HL-60 (cell line): Measurements from ENCODE around the gene INSM1.
"Not testable (repeated sequence)": the region's sequence is repeated elsewhere in the genome, so short reads cannot be mapped to it uniquely, and the experiment has no call there.

Experiments
- DNase-seq, 2 experiments: peaks; one replicate each; pipeline ENCODE4 v3.0.0-alpha.2; 2010 to 2020; ENCODE audit warnings: low read depth in 1 of 2, low spot score in 1 of 2
- H3K27ac ChIP-seq: fragments of 250-450 bp; sonication (Bioruptor Pico); replicated peaks from 2 replicates; pipeline ENCODE4 v1.5.1; 2020; ENCODE audit warnings: mild to moderate bottlenecking, moderate library complexity
- H3K27me3 ChIP-seq: fragments of 250-450 bp; sonication (Bioruptor Pico); 2 replicates; pipeline ENCODE4 v1.5.1; 2021; ENCODE audit warnings: mild to moderate bottlenecking, moderate library complexity; ENCODE audit not compliant: insufficient read depth, poor library complexity, severe bottlenecking
- H3K4me3 ChIP-seq: replicated peaks from 2 replicates; pipeline ENCODE4 v1.5.1; 2011; ENCODE audit warnings: mild to moderate bottlenecking, control low read depth, low read length; ENCODE audit not compliant: insufficient read depth
- GABPA ChIP-seq: IDR thresholded peaks from 2 replicates; pipeline ENCODE4 v1.6.1; 2012; ENCODE audit warnings: low read depth
- POLR2AphosphoS5 ChIP-seq: IDR thresholded peaks from 2 replicates; pipeline ENCODE4 v1.6.1; 2012; ENCODE audit warnings: low read depth
- SPI1 ChIP-seq: IDR thresholded peaks from 2 replicates; pipeline ENCODE4 v1.6.1; 2012; ENCODE audit warnings: low read depth, mild to moderate bottlenecking, borderline replicate concordance
- TF ChIP-seq, protein P1 (sequence below): IDR thresholded peaks from one replicate; pipeline ENCODE4 v1.5.1; 2011; ENCODE audit warnings: low read length, control low read depth, inconsistent platforms; ENCODE audit not compliant: insufficient read depth
- TF ChIP-seq, protein P2 (sequence below): IDR thresholded peaks from 2 replicates; pipeline ENCODE4 v1.6.1; 2012; ENCODE audit warnings: low read depth; ENCODE audit not compliant: insufficient replicate concordance

Gene INSM1

DNA sequence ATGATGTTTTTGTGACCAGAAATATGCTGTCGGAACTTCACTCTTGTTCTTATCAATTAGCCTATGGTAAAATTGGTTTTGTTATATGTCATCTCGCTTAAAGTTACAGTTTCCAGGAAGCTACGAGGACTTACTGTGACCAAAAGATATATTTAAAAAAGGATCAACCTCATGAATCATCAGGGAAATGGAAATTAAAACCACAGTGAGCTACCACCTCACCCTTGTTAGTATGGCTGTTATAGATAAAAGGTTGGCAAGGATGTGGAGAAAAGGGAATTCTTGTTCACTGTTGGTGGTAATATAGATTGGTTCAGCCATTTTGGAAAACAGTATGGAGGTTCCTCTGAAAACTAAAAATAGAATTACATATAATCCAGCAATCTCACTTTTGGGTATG lies 14.3 kb upstream of the INSM1 start:
- TF ChIP-seq SPI1 (no peak), GABPA (no peak), POLR2AphosphoS5 (no peak)
- TF ChIP-seq, protein P1, sequence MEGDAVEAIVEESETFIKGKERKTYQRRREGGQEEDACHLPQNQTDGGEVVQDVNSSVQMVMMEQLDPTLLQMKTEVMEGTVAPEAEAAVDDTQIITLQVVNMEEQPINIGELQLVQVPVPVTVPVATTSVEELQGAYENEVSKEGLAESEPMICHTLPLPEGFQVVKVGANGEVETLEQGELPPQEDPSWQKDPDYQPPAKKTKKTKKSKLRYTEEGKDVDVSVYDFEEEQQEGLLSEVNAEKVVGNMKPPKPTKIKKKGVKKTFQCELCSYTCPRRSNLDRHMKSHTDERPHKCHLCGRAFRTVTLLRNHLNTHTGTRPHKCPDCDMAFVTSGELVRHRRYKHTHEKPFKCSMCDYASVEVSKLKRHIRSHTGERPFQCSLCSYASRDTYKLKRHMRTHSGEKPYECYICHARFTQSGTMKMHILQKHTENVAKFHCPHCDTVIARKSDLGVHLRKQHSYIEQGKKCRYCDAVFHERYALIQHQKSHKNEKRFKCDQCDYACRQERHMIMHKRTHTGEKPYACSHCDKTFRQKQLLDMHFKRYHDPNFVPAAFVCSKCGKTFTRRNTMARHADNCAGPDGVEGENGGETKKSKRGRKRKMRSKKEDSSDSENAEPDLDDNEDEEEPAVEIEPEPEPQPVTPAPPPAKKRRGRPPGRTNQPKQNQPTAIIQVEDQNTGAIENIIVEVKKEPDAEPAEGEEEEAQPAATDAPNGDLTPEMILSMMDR = no peak
- TF ChIP-seq, protein P2, sequence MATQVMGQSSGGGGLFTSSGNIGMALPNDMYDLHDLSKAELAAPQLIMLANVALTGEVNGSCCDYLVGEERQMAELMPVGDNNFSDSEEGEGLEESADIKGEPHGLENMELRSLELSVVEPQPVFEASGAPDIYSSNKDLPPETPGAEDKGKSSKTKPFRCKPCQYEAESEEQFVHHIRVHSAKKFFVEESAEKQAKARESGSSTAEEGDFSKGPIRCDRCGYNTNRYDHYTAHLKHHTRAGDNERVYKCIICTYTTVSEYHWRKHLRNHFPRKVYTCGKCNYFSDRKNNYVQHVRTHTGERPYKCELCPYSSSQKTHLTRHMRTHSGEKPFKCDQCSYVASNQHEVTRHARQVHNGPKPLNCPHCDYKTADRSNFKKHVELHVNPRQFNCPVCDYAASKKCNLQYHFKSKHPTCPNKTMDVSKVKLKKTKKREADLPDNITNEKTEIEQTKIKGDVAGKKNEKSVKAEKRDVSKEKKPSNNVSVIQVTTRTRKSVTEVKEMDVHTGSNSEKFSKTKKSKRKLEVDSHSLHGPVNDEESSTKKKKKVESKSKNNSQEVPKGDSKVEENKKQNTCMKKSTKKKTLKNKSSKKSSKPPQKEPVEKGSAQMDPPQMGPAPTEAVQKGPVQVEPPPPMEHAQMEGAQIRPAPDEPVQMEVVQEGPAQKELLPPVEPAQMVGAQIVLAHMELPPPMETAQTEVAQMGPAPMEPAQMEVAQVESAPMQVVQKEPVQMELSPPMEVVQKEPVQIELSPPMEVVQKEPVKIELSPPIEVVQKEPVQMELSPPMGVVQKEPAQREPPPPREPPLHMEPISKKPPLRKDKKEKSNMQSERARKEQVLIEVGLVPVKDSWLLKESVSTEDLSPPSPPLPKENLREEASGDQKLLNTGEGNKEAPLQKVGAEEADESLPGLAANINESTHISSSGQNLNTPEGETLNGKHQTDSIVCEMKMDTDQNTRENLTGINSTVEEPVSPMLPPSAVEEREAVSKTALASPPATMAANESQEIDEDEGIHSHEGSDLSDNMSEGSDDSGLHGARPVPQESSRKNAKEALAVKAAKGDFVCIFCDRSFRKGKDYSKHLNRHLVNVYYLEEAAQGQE = no peak
- no peak for DNase-seq
- H3K4me3 ChIP-seq = no peak overlapping the region
- no peaks in the 10 kb centered on the region for H3K27me3 ChIP-seq
- H3K27ac ChIP-seq = no peak overlapping the region

DNA sequence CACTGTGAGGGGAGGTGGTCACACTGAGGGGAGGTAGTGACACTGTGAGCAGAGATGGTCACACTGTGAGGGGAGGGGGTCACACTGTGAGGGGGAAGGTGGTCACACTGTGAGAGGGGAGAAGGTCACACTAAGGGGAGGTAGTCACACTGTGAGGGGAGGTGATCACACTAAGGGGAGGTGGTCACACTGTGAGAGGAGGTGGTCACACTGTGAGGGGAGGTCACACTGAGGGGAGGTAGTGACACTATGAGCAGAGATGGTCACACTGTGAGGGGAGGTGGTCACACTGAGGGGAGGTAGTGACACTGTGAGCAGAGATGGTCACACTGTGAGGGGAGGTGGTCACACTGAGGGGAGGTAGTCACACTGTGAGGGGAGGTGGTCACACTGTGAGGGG lies 12.4 kb upstream of the INSM1 start:
- not testable (repeated sequence) for H3K4me3 ChIP-seq, H3K27ac ChIP-seq, H3K27me3 ChIP-seq, DNase-seq

DNA sequence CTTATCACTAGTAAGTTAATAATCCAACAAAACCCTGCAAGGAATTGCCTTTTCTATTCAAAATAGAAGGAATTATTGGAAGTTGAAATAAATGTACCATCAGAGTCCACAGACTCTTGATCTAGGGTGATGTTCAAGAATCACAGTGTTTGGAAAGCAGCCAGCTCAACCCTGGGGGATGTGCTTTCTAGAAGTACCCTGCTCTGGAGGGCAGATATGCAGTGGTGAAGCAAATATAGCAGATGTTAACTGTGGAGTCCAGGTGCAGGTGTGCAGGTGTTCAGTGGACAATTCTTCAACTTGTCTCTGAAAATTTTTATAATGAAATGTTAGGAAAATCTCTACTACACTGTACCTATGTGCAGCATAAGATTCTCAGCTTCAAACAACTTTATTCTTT lies 9.1 kb upstream of the INSM1 start:
- H3K27ac ChIP-seq = no peak overlapping the region
- DNase-seq = no peak
- H3K27me3 ChIP-seq = peaks cover 25% of the 10 kb centered on the region
- TF ChIP-seq, protein P1 = no peak
- no peak overlapping the region for H3K4me3 ChIP-seq

DNA sequence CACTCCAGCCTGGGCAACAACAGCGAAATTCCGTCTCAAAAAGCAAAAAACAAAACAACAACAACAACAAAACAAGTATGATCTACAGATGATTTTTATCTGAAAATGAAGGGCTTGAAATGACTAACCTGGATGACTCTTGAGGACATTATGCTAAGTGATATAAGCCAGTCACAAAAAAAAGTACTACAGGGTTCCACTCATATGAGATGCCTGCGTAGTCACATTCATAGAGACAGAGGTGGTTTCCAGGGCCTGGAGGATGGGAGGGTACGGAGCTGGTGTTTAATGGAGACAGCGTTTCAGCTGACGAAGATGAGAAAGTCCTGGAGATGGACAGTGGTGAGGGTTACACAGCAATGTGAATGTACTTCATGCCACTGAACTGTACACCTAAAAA lies 8.3 kb upstream of the INSM1 start:
- no peak overlapping the region for H3K4me3 ChIP-seq
- no peak for DNase-seq
- no peak overlapping the region for H3K27ac ChIP-seq
- peaks cover 32% of the 10 kb centered on the region for H3K27me3 ChIP-seq
- TF ChIP-seq GABPA (no peak), POLR2AphosphoS5 (no peak), SPI1 (no peak)
- TF ChIP-seq, protein P2 = no peak
- TF ChIP-seq, protein P1 = no peak
